CD4-positive, alpha-beta T cell (primary cell): Measurements from ENCODE around the gene SPATA31D1. TPM values are rescaled to one million over a fixed set of nuclear protein-coding genes. Genes with fewer than 3 reads are reported as not detected.

Source experiments
- ATAC-seq: fragments of 200-7000 bp; cut with Tn5 transposase; one replicate; pipeline ENCODE4 v1.10.0; 2022; ENCODE audit warnings: mild to moderate bottlenecking; ENCODE audit not compliant: poor library complexity
- CTCF ChIA-PET: fragments of 350-600 bp; sonication (Branson Sonifier 250); formaldehyde crosslinking; loops from one replicate; lab custom pipeline; 2021; ENCODE audit warnings: antibody characterized with exemption, inconsistent platforms; lab: Charles Lee
- POLR2A ChIA-PET: fragments of 350-600 bp; sonication (Branson Sonifier 250); formaldehyde crosslinking; loops from one replicate; lab custom pipeline; 2021; ENCODE audit warnings: antibody characterized with exemption, inconsistent platforms; lab: Charles Lee
- DNase-seq, 14 experiments: peaks; one replicate each; pipeline ENCODE4 v3.0.0-alpha.2; 2013 to 2020; ENCODE audit warnings: mixed read lengths in 2 of 14
- H3K27ac ChIP-seq, 2 donors: one replicate each; pipeline versions ENCODE4 v1.5.1 to v1.7.0; 2013; ENCODE audit warnings: low read length in 2 of 2, low read depth in 1 of 2, mild to moderate bottlenecking in 1 of 2
- H3K27me3 ChIP-seq, 2 experiments: 1 replicate in 1 of 2; 2 replicates in 1 of 2; pipeline versions ENCODE4 v1.6.1 to v1.7.0; 2013; ENCODE audit warnings: low read length in 2 of 2, control low read depth in 1 of 2, mild to moderate bottlenecking in 1 of 2, moderate library complexity in 1 of 2; ENCODE audit not compliant: insufficient read depth in 2 of 2, control insufficient read depth in 1 of 2
- H3K36me3 ChIP-seq: one replicate; pipeline ENCODE4 v1.6.1; 2013; ENCODE audit warnings: low read length, control low read depth; ENCODE audit not compliant: insufficient read depth
- H3K4me1 ChIP-seq: one replicate; pipeline ENCODE4 v1.6.1; 2013; ENCODE audit warnings: low read length, control low read depth; ENCODE audit not compliant: insufficient read depth
- H3K4me3 ChIP-seq: one replicate; pipeline ENCODE4 v1.5.1; 2013; ENCODE audit warnings: mild to moderate bottlenecking, low read length, moderate library complexity
- H3K9me3 ChIP-seq, 2 experiments: 1 replicate in 1 of 2; 2 replicates in 1 of 2; pipeline versions ENCODE4 v1.6.1 to v1.7.0; 2013; ENCODE audit warnings: low read length in 2 of 2, mild to moderate bottlenecking in 2 of 2, control low read depth in 1 of 2, moderate library complexity in 1 of 2; ENCODE audit not compliant: control insufficient read depth in 1 of 2, insufficient read depth in 1 of 2
- H3K27ac Mint-ChIP-seq: one replicate; pipeline ENCODE4 v1.8.0; 2020; ENCODE audit warnings: mixed read lengths
- H3K27me3 Mint-ChIP-seq: one replicate; pipeline ENCODE4 v1.8.0; 2021; ENCODE audit warnings: mixed read lengths
- H3K36me3 Mint-ChIP-seq: one replicate; pipeline ENCODE4 v1.8.0; 2021; ENCODE audit warnings: low read depth, mixed read lengths
- H3K4me1 Mint-ChIP-seq: one replicate; pipeline ENCODE4 v1.8.0; 2021; ENCODE audit warnings: low read depth, mixed read lengths
- H3K4me3 Mint-ChIP-seq: one replicate; pipeline ENCODE4 v1.8.0; 2020; ENCODE audit warnings: mild to moderate bottlenecking, mixed read lengths
- H3K9me3 Mint-ChIP-seq: one replicate; pipeline ENCODE4 v1.8.0; 2020; ENCODE audit warnings: mixed read lengths
- CTCF ChIP-seq: fragments of 200-600 bp; IDR thresholded peaks from one replicate; pipeline ENCODE4 v1.8.0; 2022; ENCODE audit warnings: antibody characterized with exemption, mild to moderate bottlenecking
- intact Hi-C, 2 experiments: fragments of 100-400 bp; cut with DNase I in 1 of 2; cut with micrococcal nuclease in 1 of 2; formaldehyde crosslinking; loops; one replicate each; pipeline versions ENCODE4 v1.15.1 to v1.9.0; 2023 to 2025; cut with DNase I, micrococcal nuclease
- total RNA-seq, 174 experiments: library from RNA in 2 of 174; stranded (reverse) in 2 of 174; gene quantifications; one replicate each; pipeline ENCODE4 v1.2.3 and lab custom pipeline; 2021 to 2026

SPATA31D1 gene
- total RNA-seq, 2 experiments from 2014 or later, result not detected

- H3K9me3 Mint-ChIP-seq, result peaks cover 18% of the 10 kb centered on the region
- TF ChIP-seq CTCF, result no peak
- ATAC-seq (no peak), DNase-seq (no peak)
- H3K27me3 Mint-ChIP-seq, result no peaks in the 10 kb centered on the region
- POLR2A ChIA-PET, result no interaction called here
- H3K4me3 Mint-ChIP-seq, result no peak overlapping the region
- H3K36me3 Mint-ChIP-seq, result no peaks in the 10 kb centered on the region
- Histone ChIP-seq H3K4me3 (no peak overlapping the region), H3K27ac (no peak overlapping the region), H3K9me3 (peaks cover 5 to 18% of the 10 kb centered on the region in 2 experiments), H3K27me3 (no peaks in the 10 kb centered on the region), H3K36me3 (no peaks in the 10 kb centered on the region), H3K4me1 (no peaks in the 10 kb centered on the region)
- CTCF ChIA-PET, result no interaction called here
- H3K4me1 Mint-ChIP-seq, result no peaks in the 10 kb centered on the region
- intact Hi-C loops, result no loop called here
- no peak overlapping the region for H3K27ac Mint-ChIP-seq
Measured at GRCh38 chr9:81955625-81956024, 32.9 kb upstream of the SPATA31D1 start.

- Mint-ChIP-seq H3K27me3 (no peaks in the 10 kb centered on the region), H3K9me3 (peaks cover 9% of the 10 kb centered on the region), H3K4me1 (no peaks in the 10 kb centered on the region), H3K4me3 (no peak overlapping the region), H3K27ac (no peak overlapping the region), H3K36me3 (no peaks in the 10 kb centered on the region)
- ATAC-seq (no peak), DNase-seq (no peak)
- CTCF ChIA-PET, result no interaction called here
- Histone ChIP-seq H3K27ac (no peak overlapping the region), H3K4me1 (no peaks in the 10 kb centered on the region), H3K9me3 (peaks cover 0 to 17% of the 10 kb centered on the region in 2 experiments), H3K36me3 (no peaks in the 10 kb centered on the region), H3K4me3 (no peak overlapping the region), H3K27me3 (no peaks in the 10 kb centered on the region)
- no peak for TF ChIP-seq CTCF
- intact Hi-C loops, result no loop called here
- POLR2A ChIA-PET, result no interaction called here
Measured at GRCh38 chr9:81964218-81965171, 24.1 kb upstream of the SPATA31D1 start.

GRCh38 chr9:81968026-81968425 lies 20.5 kb upstream of the SPATA31D1 start:
- H3K27me3 Mint-ChIP-seq, result no peaks in the 10 kb centered on the region
- intact Hi-C loops, result no loop called here
- H3K36me3 Mint-ChIP-seq, result no peaks in the 10 kb centered on the region
- Histone ChIP-seq H3K36me3 (no peaks in the 10 kb centered on the region), H3K27me3 (no peaks in the 10 kb centered on the region), H3K4me3 (no peak overlapping the region), H3K27ac (no peak overlapping the region), H3K9me3 (peaks cover 0 to 21% of the 10 kb centered on the region in 2 experiments), H3K4me1 (no peaks in the 10 kb centered on the region)
- TF ChIP-seq CTCF, result no peak
- H3K9me3 Mint-ChIP-seq, result peaks cover 9% of the 10 kb centered on the region
- ChIA-PET CTCF (no interaction called here), POLR2A (no interaction called here)
- ATAC-seq, result no peak
- H3K27ac Mint-ChIP-seq, result no peak overlapping the region
- DNase-seq, result no peak
- no peaks in the 10 kb centered on the region for H3K4me1 Mint-ChIP-seq
- no peak overlapping the region for H3K4me3 Mint-ChIP-seq
